HG03139 (cell line): ENCODE results near the gene SIRT3.
"Not testable (repeated sequence)": the region's sequence is repeated elsewhere in the genome, so short reads cannot be mapped to it uniquely, and the experiment has no call there.

Experiments
- ATAC-seq: cut with Tn5 transposase; IDR thresholded peaks from one replicate; pipeline ENCODE4 v1.9.1; 2021; ENCODE audit not compliant: unreplicated experiment

Gene SIRT3

DNA sequence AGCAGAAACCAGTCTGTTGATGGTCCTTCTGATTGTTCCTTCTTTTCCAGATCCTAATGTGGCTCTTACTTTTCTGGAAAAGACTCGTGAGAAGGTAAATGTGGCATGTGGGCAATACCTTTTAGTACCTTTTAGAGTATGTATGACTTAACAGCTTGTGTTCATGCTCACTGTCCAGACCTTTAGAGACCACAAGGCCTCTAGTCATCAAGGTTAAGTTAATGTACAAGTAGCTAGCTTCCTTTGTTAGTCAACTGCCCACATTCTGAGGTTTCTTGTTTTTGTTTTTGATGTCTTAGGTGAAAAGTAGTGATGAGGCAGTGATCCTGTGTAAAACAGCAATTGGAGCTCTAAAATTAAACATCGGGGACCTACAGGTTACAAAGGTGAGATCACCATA is 8.2 kb upstream of the SIRT3 start:
- ATAC-seq: no peak

DNA sequence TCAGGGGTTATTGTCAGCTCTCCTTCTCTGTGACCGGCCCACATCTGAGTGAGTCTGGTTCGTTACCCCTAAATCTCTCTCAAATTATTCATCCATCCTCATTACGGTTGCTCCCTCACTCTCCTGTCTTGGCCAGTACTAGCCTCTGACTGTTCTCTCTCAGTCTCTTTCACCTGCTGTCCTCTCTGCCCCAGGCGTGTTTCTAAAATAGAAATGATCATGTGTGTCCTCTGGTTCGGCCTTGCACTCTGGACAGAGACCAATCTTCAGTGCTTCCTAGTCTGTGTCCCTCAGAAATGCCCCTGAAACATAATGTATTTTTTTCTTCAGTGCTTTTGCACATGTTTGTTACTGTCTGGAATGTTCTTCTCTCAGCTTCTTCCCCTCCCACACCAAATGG is 5.5 kb upstream of the SIRT3 start:
- no peak for ATAC-seq

DNA sequence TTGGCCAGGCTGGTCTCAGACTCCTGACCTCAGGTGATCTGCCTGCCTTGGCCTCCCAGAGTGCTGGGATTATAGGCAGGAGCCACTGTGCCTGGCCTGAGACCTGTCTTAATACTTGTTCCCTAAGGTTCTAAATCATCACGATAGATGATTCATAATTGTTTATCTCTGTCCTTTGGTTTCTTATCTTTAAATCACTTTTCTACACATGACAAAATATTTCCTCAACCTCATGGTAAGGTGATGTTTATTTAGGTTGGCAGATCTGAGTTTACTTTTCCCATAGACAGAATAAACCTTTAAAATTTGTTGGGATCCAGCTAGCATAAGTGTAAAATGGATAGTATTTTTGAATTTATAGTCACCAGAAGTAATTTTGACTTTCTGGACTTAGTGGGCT is 4.2 kb upstream of the SIRT3 start:
- no peak for ATAC-seq

DNA sequence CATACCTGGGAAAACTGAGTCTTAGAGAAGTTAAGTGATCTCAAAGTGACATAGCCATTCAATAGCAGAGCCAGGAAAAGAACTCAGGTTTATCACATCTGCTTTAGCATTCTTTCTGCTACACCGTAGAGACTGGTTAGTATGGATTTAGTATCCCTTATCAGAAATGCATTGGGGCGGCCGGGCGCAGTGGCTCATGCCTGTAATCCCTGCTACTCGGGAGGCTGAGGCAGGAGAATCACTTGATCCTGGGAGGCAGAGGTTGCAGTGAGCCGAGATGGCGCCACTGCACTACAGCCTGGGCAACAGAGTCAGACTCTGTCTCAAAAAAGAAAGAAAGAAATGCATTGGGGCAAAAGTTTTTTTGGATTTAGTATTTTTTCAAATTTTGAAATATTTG is 2.2 kb upstream of the SIRT3 start:
- ATAC-seq: not testable (repeated sequence)

DNA sequence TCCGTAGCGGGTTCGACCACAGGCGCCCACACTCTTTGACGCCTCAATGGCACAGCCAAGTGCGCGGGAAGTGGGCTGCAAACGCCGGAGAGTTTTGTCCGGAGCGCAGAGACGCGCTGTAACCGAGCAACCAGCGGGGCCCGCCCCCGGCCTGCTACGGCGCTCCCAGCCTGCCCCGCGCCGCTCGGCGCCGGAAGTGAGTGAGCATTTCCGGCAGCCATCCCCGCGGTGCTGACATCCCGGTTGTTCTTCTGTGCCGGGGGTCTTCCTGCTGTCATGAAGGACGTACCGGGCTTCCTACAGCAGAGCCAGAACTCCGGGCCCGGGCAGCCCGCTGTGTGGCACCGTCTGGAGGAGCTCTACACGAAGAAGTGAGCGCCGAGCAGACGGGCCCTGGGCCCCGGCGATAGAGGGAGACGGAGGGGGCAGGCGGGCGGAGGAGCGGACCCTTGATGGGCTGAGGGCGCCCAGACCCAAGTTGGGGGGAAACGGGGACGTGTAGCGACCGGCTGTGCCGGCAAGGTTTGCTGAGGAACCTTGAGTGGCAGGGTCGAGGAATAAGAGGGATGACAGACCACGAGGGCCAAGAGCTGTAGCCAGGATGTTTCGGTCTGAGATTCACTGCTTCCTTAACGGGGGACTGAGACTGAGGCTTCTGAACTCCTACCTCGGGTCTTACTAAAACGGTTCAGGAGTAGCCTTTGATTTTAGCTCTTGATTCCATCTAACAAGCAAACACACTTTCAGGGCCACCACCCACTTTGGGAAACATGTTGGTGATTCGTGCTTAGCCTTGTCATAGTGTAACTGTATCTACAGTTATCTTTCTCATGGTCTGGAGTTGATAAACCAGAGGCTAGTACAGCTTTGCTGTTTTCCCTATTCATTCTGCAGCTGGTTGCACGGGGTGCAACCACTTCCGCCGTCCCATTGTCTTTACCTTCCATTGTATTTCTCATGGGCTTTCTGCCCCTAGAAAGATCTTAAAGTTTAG is 929 bp upstream of the SIRT3 start, which contains the start of gene PSMD13:
TSS of gene PSMD13 (plus strand) at position 203 of the 994 bp plus-strand sequence. CDS start at position 277, 74 bp downstream.
- peak; percentile 65 for ATAC-seq

DNA sequence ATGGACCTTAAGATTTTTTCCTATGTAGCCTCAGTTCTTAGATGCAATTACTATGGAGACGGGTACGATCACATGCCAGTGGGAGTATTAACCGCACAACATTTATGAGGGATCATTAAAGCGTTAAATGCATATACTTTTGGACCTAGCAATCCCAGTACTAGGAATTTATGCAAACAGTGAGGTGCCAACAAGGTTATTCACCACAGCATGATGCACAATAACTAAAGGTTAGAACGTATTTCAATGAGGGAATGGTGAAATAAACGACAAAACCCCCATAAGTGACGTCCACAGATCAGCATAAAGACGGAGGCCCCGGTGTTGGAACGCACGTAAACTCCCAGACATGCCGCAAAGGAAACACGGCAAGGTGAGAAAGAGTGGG is 539 bp downstream of the SIRT3 start:
- peak; percentile 4 for ATAC-seq

DNA sequence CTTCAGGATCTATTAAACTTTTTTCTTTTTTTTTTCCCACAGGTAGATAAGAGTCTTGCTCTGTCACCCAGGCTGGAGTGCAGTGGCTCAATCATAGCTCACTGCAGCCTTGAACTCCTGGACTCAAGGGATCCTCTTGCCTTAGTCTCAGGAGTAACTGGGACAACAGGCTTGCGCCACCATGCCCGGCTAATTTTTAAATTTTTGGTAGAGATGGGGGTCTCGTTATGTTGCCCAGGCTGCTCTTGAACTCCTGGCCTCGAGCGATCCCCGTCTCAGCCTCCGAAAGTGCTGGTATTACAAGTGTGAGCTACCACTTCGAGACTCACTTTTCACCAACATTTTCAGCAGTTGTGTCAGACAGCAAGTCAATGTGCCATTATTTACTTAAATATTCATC is 962 bp downstream of the SIRT3 start:
- no peak for ATAC-seq

DNA sequence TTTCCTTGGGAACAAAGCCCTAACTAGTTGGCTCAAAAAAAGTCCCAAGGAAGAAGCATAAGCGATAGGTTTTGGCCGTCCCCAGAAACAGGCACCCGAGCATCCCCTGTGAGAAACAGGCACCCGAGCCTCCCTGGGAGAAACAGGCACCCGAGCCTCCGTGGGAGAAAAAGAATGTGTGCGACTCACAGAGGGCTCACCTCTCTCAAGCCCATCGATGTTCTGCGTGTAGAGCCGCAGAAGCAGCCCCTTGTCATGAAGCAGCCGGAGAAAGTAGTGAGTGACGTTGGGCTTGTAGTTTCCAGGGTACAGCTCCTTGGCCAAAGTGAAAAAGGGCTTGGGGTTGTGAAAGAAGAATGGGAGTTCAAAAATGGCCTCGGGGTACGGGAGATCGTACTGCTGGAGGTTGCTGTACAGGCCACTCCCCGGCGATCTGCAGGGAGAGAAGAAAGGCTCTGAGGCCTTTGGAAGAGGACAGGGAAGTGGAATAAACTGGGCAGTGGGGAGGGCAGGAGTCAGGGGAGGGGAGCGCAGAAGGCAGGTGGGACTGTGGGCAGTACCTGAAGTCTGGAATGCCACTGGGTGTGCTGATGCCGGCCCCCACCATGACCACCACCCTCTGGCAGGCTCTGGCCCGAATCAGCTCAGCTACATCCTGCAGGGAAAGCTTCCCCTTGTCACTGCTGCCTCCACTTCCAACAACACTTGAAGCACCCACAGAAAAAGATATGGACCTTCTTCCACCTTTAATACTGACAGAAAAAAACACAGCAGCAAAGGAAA is 3.2 kb downstream of the SIRT3 start:
- no peak for ATAC-seq

DNA sequence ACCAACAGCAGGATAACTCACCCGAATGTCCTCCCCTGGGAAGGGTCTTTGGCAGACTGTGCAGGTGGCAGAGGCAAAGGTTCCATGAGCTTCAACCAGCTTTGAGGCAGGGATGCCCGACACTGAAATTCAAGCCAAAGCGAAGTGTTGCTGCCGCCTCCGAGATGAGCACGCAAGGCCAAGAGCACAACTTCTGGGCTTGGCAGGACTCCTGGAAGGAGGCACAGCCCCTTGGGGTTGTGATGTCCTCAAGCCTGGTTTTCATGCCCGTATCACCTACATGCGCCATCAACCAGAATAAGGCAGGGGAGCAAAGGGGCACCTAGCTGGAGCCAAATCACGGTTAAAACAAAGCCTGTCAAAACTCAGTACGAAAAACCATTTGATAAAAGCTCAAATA is 5.7 kb downstream of the SIRT3 start:
- no peak for ATAC-seq

DNA sequence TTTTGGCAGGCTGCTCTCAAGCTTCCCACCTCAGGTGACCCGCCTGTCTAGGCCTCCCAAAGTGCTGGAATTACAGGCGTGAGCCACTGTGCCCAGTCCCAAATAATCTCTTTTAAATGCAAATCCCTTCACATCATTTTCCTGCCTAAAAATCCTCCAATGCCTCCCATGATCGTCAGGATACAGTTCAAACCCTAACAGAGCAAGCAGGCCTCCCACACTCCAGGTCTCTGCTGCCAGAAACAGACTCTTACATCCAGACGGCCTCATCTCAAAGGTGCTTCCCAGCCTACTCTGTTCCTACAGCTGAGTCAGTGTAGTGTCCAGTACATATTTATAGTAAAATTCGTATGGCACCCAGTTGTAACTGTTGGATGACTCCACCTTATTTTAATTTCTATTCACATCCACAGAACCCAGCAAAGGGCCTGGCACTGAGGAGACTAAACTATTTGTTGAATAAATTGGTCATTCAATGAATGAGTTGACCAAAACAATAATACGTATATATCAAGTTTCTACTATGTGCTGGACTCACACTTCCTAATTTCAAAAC is 8.2 kb downstream of the SIRT3 start:
- no peak for ATAC-seq

DNA sequence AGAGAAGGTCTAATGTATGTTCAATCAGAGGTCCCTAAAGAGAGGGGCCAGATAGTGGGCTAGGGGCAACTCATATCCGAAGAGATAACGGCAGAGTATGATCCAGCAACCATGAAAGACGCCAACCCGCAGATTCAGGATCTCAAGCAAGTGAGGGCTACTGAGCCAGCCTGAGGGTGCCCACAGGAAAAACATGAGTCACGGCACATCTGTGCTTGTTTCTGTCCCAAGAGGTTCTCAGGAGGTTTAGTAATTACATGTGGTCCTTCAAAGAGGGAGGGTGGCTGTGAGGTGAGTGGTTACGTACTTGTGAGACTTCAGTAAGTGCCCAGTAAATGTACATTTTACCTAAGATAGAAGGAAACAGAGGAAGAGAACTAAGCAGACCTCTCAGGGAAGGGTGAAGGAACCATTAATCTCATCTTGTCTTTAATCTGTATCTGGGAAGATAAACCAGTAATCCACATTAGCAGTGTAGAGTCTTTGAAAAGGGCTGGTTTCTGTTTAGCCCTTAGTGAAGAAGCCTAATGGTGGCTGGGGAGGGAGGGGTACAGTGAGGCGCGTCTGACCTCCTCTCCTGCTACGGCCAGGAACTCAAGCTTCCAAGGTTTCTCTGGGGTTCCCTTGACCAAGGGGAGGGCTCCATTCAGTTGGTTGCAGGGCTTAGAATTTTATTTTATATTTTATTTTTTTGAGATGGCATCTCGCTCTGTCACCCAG is 10.2 kb downstream of the SIRT3 start:
- no peak for ATAC-seq

DNA sequence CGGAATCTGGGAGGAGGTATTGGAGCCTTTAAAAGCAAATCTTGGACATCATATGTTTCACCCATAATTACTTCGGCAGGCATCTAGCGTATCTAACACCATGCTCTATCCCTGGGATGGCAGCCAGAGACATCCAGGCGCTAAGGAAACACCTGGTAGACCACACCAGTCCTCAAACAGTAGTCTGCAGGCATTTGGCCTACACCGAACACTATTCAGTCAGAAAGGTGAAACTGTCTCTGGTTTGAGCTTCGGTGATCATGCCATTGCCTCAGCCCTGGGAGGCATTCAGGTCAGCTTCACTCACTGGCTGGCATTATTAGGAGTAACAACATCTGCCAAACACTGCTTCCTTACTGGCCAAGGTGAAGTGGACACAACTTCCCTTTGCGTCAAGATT is 11.7 kb downstream of the SIRT3 start:
- ATAC-seq: no peak

DNA sequence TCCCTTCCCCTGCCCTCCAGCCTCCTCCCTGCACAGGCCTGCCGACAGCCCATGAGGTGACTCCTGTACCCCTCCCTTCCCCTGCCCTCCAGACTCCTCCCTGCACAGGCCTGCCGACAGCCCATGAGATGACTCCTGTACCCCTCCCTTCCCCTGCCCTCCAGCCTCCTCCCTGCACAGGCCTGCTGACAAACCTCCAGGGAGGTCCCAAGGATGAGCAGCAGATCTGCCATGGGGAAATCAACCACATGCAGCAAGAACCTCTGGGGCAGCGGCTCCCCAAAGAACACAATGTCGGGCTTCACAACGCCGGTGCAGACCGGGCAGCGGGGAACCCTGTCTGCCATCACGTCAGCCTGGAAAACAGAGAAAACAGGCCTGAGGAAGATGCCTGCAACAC is 12.3 kb downstream of the SIRT3 start:
- no peak for ATAC-seq

DNA sequence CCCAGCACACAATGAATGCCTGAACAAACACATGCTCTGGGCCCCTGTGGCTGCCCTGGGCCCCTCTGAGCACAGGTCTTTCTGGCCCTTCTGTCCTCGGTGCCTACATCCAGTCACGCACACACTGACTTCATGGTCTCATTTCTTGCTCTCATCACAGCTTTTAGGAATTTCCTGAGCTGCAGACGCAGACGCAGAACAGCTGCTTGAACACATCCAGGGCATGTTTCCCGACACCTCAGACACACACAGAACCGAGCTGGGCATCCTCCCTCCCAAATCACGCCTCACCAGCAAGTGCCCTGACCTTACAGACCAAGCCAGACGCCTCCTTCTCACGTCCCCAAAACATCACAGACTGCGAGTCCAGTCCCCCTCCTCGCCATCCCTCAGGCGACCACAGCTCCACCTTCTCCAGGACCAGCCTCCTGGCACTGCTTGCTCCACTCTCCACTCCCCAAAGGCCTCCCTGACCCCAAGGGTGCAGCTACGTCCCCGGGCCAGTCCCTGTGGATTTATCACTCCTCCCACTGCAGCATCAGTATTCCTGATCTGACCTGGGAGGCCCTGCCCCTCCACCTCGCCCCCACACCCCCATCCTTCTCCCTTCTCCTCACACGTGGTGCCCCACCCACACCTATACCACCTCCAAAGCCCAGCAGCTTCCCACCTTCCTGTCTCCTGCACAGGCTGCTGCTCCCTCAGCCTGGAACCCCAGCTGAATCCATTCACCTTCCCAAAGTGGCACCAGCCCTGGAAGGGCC is 12.9 kb downstream of the SIRT3 start:
- ATAC-seq: no peak

DNA sequence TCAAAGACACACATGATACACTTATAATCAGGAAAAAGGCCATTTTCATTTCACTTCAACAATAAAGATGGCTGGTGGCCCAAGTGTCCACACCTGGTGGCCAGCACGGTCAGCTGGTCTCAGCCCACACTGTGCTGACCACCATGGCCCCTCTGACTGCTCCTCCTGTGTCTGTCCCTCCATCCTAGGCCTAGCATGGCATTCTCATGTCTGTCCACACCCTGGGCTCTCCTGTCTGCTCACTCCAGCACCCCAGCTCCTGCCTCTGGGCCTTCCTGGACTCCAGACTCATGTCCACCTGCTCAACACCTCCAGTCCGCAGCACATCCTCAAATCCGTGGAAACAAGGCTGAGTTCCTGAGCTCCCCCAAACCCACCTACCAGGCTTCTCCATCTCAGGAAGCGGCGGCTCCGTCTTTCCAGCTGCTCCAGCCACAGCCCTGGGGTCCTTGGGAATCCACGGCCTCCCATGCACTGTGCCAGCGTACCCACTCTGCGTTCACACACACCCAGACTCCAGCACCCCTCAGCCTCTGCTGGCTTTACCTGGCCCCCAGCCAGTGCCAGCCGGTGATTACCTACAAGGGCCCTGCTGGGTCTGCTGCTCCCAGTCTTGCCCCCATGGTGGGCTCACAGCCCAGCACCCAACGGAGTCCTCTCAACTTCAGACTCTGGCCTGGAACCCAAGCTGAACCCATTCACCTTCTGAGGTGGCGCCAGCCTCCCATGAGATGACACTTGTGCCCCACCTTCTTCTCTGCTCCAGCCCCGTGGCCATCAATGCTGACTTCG is 13.9 kb downstream of the SIRT3 start:
- no peak for ATAC-seq

DNA sequence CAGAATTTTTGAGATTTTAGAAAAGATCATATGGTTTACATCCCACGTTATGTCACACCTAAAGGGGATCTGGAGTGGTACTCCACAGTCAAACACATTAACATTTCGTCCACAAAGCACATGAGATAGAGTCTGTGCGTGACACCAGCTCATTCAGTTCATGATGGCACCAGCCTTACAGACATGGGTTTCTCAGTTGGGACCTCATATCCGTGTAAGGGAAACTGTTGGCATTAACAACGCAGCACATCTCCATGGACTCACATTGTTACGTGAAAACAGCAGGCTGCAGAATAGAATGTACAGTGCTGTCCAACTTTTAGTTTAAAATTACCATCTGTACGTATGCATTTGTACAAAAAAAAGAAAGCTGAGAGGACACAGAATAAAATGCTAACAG is 14.6 kb downstream of the SIRT3 start:
- no peak for ATAC-seq

DNA sequence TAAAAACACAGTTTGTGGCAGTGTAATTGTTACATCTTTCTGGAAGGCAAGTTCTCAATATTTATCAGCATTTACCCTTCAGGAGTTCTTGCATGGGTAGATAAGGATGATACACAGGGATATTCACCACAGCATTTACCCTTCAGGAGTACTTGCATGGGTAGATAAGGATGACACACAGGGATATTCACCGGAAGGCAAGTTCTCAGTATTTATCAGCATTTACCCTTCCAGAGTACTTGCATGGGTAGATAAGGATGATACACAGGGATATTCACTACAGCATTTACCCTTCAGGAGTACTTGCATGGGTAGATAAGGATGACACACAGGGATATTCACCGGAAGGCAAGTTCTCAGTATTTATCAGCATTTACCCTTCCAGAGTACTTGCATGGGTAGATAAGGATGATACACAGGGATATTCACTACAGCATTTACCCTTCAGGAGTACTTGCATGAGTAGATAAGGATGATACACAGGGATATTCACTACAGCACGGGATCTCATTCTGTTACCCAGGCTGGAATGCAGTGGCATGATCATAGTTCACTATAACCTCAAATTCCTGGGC is 15.4 kb downstream of the SIRT3 start:
- ATAC-seq: not testable (repeated sequence)

DNA sequence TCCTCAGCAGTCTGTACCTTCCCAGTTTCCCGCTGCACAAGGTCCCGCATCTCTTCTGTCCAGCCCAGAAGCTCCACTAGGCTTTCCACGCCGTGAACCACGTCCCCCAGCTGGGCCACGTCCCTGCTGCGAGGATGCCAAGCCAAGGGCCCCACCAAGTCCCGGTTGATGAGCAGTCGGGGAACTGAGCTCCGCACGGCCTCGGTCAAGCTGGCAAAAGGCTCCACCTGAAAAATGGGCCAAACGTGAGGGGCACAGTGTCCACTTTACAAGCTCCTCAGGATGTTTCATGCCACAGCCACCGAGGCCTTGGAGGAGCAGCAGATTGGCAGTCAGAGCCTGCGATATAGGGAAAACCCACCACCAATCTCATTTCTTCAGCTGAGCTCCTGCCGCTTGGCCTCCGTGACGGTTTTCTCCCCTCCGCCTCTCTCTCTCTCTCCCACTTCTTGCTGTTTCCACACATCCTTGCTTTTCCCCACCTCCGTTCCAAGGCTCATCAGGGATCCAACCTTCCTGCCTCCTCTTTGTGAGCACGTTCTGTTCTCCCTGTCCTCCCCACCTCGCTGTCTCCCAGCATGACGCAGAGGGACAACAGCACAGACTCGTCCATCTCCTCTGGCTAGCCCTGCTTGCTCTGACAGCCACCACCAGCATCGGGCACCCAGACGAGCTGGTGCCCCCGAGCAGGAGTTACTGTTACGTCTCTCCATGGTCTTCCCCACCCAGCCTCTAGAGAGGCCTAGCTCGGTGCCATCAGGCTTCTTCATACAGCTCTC is 17.1 kb downstream of the SIRT3 start:
- no peak for ATAC-seq
